PC-9 (cell line): Measurements from ENCODE around the gene AVL9. TPM values are rescaled to one million over a fixed set of nuclear protein-coding genes. Genes with fewer than 3 reads are reported as not detected.
"Not testable (repeated sequence)": the region's sequence is repeated elsewhere in the genome, so short reads cannot be mapped to it uniquely, and the experiment has no call there.

ENCODE experiments used
- BruUV-seq: library from RNA; stranded (reverse); fragments of 400-500 nt; replicated peaks from 2 replicates; lab custom pipeline; 2021; lab: Mats Ljungman, UMichigan
- CTCF ChIA-PET: fragments of 300-600 bp; sonication (Branson Sonifier 250); formaldehyde crosslinking; loops from one replicate; lab custom pipeline; 2022; ENCODE audit warnings: antibody characterized with exemption; lab: Charles Lee
- POLR2A ChIA-PET: fragments of 300-600 bp; sonication (Branson Sonifier 250); formaldehyde crosslinking; loops from one replicate; lab custom pipeline; 2022; ENCODE audit warnings: antibody characterized with exemption; ENCODE audit not compliant: unreplicated experiment; lab: Charles Lee
- DNase-seq, 2 experiments: peaks; one replicate each; pipeline versions ENCODE4 v3.0.0 to v3.0.0-alpha.2; 2015 to 2022; ENCODE audit warnings: mixed read lengths in 1 of 2
- H2AFZ ChIP-seq: fragments of 200-600 bp; sonication (generic); 2 replicates; pipeline ENCODE4 v1.8.1; 2017; ENCODE audit warnings: antibody characterized with exemption
- H3F3A ChIP-seq: fragments of 200-600 bp; sonication (generic); 2 replicates; pipeline ENCODE4 v1.8.1; 2017; ENCODE audit warnings: antibody characterized with exemption, mild to moderate bottlenecking, low read depth; ENCODE audit not compliant: insufficient read depth
- H3K27ac ChIP-seq: fragments of 200-600 bp; sonication (generic); 2 replicates; pipeline ENCODE4 v1.6.1; 2016; ENCODE audit warnings: mixed run types
- H3K27me3 ChIP-seq: fragments of 200-600 bp; sonication (generic); 2 replicates; pipeline ENCODE4 v1.6.1; 2016; ENCODE audit warnings: low read depth, mixed run types; ENCODE audit not compliant: insufficient read depth
- H3K36me3 ChIP-seq: fragments of 200-600 bp; sonication (generic); 2 replicates; pipeline ENCODE4 v1.6.1; 2016; ENCODE audit warnings: low read depth, mixed run types
- H3K4me1 ChIP-seq: fragments of 200-600 bp; sonication (generic); replicated peaks from 2 replicates; pipeline ENCODE4 v1.6.1; 2016; ENCODE audit warnings: mixed run types; ENCODE audit not compliant: insufficient read depth
- H3K4me2 ChIP-seq: fragments of 200-600 bp; sonication (generic); 2 replicates; pipeline ENCODE4 v1.6.1; 2017; ENCODE audit warnings: mixed run types
- H3K4me3 ChIP-seq: fragments of 200-600 bp; sonication (generic); 2 replicates; pipeline ENCODE4 v1.6.1; 2016; ENCODE audit warnings: mixed run types
- H3K79me2 ChIP-seq: fragments of 200-600 bp; sonication (generic); 2 replicates; pipeline ENCODE4 v1.6.1; 2017; ENCODE audit warnings: low read depth, mixed run types
- H3K9me2 ChIP-seq: fragments of 200-600 bp; sonication (generic); 2 replicates; pipeline ENCODE4 v1.8.1; 2017; ENCODE audit warnings: mild to moderate bottlenecking; ENCODE audit not compliant: insufficient read depth
- H3K9me3 ChIP-seq: fragments of 200-600 bp; sonication (generic); 2 replicates; pipeline ENCODE4 v1.8.1; 2016; ENCODE audit warnings: low read depth; ENCODE audit not compliant: insufficient read depth
- H4K20me1 ChIP-seq: fragments of 200-600 bp; sonication (generic); 2 replicates; pipeline ENCODE4 v1.8.1; 2017; ENCODE audit not compliant: insufficient read depth
- intact Hi-C: fragments of 100-400 bp; cut with micrococcal nuclease; formaldehyde crosslinking; loops from one replicate; pipeline ENCODE4 v1.10.0; 2022; ENCODE audit not compliant: unreplicated experiment
- total RNA-seq: library from RNA; stranded (reverse); gene quantifications from 2 replicates; pipeline ENCODE4 v1.2.3, GENCODE V29; 2021

Gene AVL9
- total RNA-seq, 1 experiment from 2014 or later = 57.1 TPM

GRCh38 chr7:32636725-32637462 is 141.6 kb downstream of the AVL9 start:
- H4K20me1 ChIP-seq, DNase-seq, H3K4me1 ChIP-seq, H3K36me3 ChIP-seq, H3K4me3 ChIP-seq, H3K9me3 ChIP-seq, H3K27ac ChIP-seq, H3K27me3 ChIP-seq, intact Hi-C loops, H3K9me2 ChIP-seq, H3K79me2 ChIP-seq, H3K4me2 ChIP-seq, H2AFZ ChIP-seq, CTCF ChIA-PET, POLR2A ChIA-PET, H3F3A ChIP-seq, BruUV-seq: not testable (repeated sequence)

- H3K9me3 ChIP-seq, H3F3A ChIP-seq, H3K79me2 ChIP-seq, H3K27me3 ChIP-seq, H3K27ac ChIP-seq, H3K4me3 ChIP-seq, H3K36me3 ChIP-seq, BruUV-seq, H3K4me1 ChIP-seq, H2AFZ ChIP-seq, POLR2A ChIA-PET, H3K4me2 ChIP-seq, intact Hi-C loops, H4K20me1 ChIP-seq, CTCF ChIA-PET, DNase-seq, H3K9me2 ChIP-seq: not testable (repeated sequence)
These were observed 142.3 kb downstream of the AVL9 start for GRCh38 chr7:32637611-32638010.

Other genes with a start within 250 kb of the AVL9 start
- 97.5 and 104 TPM in 2 replicates for gene LSM5, start 5.1 kb upstream of the AVL9 start, total RNA-seq